ENCODE measurements around the gene SPRYD7. TPM values are rescaled to one million over a fixed set of nuclear protein-coding genes. Genes with fewer than 3 reads are reported as not detected.
"Not testable (repeated sequence)": the region's sequence is repeated elsewhere in the genome, so short reads cannot be mapped to it uniquely, and the experiment has no call there.

SPRYD7 gene
- total RNA-seq, 1 donor: 5.3 TPM

DNA sequence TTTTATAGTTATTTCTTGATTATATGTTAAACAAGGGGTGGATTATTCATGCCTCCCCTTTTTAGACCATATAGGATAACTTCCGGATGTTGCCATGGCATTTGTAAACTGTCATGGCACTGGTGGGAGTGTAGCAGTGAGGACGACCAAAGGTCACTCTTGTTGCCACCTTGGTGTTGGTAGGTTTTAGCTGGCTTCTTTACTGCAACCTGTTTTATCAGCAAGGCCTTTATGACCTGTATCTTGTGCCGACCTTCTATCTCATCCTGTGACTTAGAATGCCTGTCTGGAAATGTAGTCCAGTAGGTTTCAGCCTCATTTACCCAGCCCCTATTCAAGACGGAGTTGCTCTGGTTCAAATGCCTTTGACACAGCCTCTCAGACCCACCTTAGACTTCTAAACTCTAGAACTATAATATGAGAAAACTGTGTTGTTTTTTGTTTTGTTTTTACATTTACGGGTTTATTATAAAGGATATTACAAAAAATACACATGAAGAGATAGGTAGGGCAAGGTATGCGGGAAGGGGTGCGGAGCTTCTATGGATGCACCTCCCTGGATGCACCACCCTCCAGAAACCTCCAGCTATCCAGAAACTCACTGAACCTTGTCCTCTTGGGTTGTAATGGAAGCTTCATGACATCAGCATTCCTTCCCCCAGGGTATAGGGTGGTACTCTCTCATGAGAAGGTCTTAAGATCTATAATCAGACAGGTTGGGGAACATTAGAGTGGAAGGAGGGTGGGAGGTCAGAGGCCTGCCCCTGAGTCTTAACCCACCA is 15.8 kb upstream of the SPRYD7 start:
- no peak overlapping the region for H3K4me3 ChIP-seq (ENCODE audit: low read depth, low read length)
- TF ChIP-seq, protein P1, sequence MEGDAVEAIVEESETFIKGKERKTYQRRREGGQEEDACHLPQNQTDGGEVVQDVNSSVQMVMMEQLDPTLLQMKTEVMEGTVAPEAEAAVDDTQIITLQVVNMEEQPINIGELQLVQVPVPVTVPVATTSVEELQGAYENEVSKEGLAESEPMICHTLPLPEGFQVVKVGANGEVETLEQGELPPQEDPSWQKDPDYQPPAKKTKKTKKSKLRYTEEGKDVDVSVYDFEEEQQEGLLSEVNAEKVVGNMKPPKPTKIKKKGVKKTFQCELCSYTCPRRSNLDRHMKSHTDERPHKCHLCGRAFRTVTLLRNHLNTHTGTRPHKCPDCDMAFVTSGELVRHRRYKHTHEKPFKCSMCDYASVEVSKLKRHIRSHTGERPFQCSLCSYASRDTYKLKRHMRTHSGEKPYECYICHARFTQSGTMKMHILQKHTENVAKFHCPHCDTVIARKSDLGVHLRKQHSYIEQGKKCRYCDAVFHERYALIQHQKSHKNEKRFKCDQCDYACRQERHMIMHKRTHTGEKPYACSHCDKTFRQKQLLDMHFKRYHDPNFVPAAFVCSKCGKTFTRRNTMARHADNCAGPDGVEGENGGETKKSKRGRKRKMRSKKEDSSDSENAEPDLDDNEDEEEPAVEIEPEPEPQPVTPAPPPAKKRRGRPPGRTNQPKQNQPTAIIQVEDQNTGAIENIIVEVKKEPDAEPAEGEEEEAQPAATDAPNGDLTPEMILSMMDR (IDR thresholded peaks at IDR 0.05; ENCODE audit: insufficient read depth, low read length): no peak
- DNase-seq (ENCODE audit: low read depth): no peak

DNA sequence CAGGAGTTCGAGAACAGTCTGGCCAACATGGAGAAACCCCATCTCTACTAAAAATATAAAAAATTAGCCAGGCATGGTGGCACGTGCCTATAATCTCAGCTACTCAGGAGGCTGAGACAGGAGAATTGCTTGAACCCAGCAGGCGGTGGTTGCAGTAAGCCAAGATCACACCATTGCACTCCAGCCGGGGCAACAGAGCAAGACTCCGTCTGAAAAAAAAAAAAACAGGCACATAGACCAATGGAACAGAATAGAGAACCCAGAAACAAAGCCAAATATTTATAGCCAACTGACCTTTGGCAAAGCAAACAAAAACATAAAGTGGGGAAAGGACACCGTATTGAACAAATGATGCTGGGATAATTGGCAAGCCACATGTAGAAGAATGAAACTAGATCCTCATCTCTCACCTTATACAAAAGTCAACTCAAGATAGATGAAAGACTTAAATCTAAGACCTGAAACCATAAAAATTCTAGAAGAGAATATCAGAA is 12.7 kb upstream of the SPRYD7 start:
- not testable (repeated sequence) for DNase-seq (ENCODE audit: low read depth); H3K4me3 ChIP-seq (ENCODE audit: low read depth, low read length)

DNA sequence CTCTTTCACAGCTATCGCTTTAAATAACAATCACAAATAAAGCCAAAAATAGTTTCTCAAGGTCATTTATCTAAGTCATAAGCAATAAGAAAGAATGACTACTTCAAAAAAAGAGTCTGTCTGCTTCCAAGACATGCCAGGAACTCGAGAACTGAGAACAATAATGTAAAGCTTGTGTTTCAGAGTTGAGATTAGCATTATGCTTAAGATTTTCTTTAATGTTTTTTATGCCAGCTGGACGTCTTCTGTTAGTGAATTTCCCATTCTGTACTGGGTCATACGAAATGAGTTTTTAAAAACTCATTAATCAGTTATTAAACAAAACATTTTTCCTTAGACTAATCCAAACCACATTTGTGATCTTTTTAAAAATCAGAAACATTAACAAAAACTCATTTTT is 3.2 kb upstream of the SPRYD7 start:
- TF ChIP-seq, protein P1 (IDR thresholded peaks at IDR 0.05; ENCODE audit: insufficient read depth, low read length): no peak
- DNase-seq (ENCODE audit: low read depth): peak; percentile 66
- no peak overlapping the region for H3K4me3 ChIP-seq (ENCODE audit: low read depth, low read length)

DNA sequence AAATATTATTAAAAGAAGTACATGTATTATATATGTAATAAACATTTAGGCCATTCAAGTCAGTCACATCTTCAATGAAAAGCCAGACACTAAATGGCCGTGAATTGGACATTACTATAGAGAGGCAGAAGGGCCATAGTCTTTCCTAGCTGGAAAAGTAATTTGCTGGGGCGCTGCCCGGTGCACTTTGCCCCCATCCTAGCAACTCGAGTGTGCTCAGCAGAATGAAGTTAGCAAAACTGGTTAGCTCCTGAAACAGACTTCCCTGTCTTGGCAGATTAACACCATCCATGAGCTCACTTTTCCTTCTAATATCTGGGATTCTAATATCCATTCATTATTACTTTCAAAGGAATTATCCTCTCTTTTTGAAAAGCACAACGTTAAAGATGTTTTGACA is 2.8 kb upstream of the SPRYD7 start:
- H3K4me3 ChIP-seq (ENCODE audit: low read depth, low read length): no peak overlapping the region
- no peak for DNase-seq (ENCODE audit: low read depth)
- TF ChIP-seq, protein P1 (IDR thresholded peaks at IDR 0.05; ENCODE audit: insufficient read depth, low read length): no peak

DNA sequence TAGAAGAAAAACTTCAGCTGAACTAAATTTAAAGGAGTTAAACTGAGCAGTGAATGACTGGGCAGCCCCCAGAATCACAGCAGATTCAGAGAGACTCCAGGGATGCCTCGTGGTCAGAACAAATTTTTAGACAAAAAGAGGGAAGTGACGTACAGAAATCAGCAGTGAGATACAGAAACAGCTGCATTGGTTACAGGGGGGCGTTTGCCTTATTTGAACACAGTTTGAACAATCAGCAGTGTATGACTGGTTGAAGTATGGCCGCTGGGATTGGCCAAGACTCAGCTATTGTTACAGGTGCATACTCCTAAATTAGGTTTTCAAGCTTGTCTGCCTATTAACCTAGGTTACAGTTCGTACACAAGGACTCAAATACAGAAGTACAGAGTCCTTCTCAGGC is 2.2 kb upstream of the SPRYD7 start:
- H3K4me3 ChIP-seq (ENCODE audit: low read depth, low read length): no peak overlapping the region
- no peak for DNase-seq (ENCODE audit: low read depth)
- TF ChIP-seq, protein P1 (IDR thresholded peaks at IDR 0.05; ENCODE audit: insufficient read depth, low read length): no peak

DNA sequence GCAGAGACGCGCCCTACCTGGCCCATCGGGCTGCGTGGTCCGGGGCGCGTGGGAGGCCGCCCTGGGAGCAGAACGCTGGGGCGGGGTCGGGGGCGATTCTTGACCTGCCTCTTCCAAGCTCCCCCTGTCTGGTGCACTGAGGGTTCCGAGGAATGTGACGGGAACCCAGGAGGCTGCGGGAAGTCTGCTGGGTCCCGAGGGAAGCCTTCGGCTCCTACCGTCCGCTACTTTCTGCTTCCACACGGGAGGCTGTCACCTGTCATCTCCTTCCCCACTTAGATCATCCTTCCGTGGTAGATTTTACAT is 781 bp upstream of the SPRYD7 start:
- peak overlapping the region; percentile 91 for H3K4me3 ChIP-seq (ENCODE audit: low read depth, low read length)
- DNase-seq (ENCODE audit: low read depth): no peak
- TF ChIP-seq, protein P1 (IDR thresholded peaks at IDR 0.05; ENCODE audit: insufficient read depth, low read length): no peak

DNA sequence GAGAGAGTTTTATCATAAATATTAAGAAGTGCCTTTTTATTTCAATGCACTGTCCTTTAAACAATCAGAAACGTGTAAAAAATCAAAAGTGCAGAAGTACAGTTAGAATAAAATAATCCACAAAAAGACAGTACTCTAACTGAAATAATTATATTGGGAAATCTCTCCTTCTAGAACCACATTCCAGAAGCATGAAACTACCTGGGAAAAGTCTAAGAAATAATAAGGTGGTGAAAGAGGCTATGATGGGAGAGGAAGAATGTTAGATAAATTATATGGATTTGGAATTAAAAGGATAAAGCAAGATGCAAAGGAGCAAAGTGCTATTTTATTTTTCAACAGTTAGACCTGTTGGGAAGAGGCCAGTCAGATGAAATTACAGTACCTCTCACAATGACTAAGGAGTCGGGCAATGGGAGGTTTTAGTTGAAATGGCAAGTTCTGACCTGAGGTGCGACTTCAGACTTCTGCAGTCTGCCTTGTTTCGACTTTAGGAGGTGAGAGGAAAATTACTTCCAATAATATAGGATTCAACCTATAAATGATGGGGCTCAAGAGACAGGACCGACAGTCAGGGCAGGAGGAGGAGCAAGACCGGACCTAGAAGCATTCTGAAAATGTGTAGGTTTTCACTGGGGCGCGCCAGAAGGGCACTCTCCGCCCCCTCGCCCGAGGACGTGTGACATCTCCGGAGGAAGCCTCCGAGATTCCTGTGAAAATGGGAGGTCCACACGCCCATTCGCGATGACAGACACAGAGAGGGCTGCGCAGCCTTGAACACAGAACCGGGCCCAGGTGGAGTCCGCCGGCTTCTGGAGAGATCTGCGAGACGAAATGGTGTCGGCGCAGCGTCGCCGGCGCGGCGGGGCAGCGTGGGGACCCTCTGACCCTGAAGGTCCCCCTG is 717 bp downstream of the SPRYD7 start:
- peak overlapping the region; percentile 91 for H3K4me3 ChIP-seq (ENCODE audit: low read depth, low read length)
- peak; percentile 56 for DNase-seq (ENCODE audit: low read depth)
- TF ChIP-seq, protein P1 (IDR thresholded peaks at IDR 0.05; ENCODE audit: insufficient read depth, low read length): no peak
